GM12874 (cell line): ENCODE results near the gene MAP3K2.

Source experiments
- CTCF ChIP-seq: IDR thresholded peaks from 2 replicates; pipeline ENCODE4 v1.5.1; 2011; ENCODE audit warnings: low read depth, mild to moderate bottlenecking, control low read depth, low read length, moderate library complexity; ENCODE audit not compliant: insufficient read depth

The MAP3K2 gene

GRCh38 chr2:127389778-127390435 lies 2.1 kb upstream of the MAP3K2 start:
- TF ChIP-seq CTCF = no peak

DNA sequence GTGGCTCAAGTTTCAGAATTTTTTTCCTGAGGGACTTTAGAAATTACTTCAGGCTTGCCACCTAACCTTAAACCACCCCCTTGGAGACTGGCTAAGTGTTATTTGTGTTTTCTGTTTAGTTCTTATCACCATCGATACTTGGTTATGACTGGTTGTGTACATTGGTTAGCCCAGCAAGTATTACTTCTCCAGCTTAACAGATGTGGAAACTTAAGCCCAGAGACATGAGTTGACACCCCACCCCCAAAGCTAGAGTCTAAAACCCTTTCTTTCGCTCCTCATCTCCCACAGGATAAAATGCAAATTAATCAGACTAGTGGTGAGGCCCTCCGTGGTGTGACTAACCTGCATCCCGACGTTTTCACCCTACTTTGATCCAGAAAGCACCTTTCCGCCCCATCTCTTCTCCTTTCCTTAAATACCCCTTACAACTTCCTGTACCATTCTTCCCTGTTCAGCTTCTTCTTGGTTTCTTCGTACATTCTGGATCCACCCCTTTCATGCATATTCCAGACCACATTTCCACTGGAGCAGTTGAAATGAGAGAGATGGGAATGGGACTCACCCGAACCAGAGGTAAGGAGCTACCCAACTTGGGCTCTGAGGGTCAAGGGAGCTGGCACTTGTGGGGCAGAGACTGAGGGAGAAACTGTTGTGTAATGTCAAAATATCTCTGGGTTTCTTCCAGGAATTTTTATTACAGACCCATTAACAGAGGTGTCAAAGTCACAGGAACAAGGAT lies 819 bp upstream of the MAP3K2 start:
- TF ChIP-seq CTCF = no peak

- no peak for TF ChIP-seq CTCF
Observed at GRCh38 chr2:127386764-127387654, 766 bp downstream of the MAP3K2 start.

- TF ChIP-seq CTCF = no peak
Observed at GRCh38 chr2:127386246-127386645, 1.5 kb downstream of the MAP3K2 start.

- no peak for TF ChIP-seq CTCF
Observed at GRCh38 chr2:127384529-127384928, 3.2 kb downstream of the MAP3K2 start.

DNA sequence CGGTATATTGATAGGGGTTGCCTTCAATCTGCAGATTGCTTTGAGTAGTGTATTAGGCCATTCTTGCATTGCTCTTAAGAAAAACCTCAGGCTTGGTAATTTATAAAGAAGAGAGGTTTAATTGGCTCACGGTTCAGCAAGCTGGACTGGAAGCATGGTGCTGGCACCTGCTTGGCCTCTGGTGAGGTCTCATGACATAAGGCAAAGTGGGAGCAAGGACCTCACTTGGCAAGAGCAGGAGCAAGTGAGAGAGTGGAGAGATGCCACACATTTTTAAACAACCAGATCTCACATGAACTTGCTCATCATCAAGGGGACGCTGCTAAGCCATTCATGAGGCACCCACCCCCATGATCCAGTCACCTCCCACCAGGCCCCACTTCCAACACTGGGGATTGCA lies 4.9 kb downstream of the MAP3K2 start:
- TF ChIP-seq CTCF = no peak

- TF ChIP-seq CTCF = no peak
Observed at GRCh38 chr2:127381762-127382161, 6.0 kb downstream of the MAP3K2 start.
